ENCODE measurements around the gene R3HDML.

DNA sequence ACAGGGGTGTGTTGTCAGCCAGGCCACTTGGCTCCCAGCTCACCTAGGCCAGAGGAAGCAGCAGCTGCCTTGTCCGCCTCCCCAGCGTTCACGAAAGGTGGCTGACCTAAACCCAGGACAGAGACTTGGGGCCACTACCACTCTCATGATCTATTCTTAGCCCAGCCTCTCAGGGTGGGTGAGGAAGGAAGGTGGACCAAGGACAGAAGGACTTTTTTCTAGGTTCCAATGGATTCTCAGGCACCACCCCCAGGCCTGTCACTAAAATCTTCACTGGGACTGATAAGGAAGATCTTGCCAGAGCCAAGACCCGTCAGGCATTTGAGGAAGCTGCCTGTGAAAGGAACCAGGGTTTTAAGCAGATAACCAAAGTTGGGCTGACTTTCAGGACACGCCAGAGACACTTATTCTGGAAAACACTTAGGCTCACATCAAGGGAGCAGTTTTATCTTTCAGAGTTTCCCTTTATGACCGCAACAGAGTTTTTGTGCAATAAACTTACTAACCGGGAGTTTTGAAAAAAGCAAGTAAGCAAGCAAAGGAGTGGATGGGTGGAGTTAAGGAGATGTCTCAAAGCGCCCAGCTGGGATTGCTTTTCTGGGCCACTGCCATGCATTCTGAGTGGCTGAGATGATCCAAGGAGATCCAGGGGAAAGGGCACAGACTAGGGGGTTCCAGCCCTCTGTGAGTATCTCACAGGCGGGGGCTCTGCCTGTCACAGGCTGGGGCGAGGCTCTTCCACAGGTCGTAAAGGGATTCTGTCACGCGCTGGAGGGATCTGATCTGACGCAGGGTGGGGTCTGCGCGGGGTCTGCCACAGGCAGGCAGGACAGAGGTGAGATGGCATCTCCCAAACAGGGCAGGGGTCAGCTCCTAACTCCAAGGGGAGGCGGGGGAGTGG lies 26.8 kb upstream of the R3HDML start:
- TF ChIP-seq, protein P1, sequence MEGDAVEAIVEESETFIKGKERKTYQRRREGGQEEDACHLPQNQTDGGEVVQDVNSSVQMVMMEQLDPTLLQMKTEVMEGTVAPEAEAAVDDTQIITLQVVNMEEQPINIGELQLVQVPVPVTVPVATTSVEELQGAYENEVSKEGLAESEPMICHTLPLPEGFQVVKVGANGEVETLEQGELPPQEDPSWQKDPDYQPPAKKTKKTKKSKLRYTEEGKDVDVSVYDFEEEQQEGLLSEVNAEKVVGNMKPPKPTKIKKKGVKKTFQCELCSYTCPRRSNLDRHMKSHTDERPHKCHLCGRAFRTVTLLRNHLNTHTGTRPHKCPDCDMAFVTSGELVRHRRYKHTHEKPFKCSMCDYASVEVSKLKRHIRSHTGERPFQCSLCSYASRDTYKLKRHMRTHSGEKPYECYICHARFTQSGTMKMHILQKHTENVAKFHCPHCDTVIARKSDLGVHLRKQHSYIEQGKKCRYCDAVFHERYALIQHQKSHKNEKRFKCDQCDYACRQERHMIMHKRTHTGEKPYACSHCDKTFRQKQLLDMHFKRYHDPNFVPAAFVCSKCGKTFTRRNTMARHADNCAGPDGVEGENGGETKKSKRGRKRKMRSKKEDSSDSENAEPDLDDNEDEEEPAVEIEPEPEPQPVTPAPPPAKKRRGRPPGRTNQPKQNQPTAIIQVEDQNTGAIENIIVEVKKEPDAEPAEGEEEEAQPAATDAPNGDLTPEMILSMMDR (IDR thresholded peaks at IDR 0.05), result no peak
- no peak for TF ChIP-seq POLR2A (IDR thresholded peaks at IDR 0.05)

Data from Peyer's patch (tissue), 4 donors.